B cell (primary cell): ENCODE measurements around the gene BBS2. TPM values are rescaled to one million over a fixed set of nuclear protein-coding genes. Genes with fewer than 3 reads are reported as not detected.

Source experiments
- ATAC-seq: fragments of 200-7000 bp; cut with Tn5 transposase; one replicate; pipeline ENCODE4 v1.10.0; 2021; ENCODE audit warnings: low read depth, mild to moderate bottlenecking, moderate number of reproducible peaks, moderate library complexity
- CTCF ChIA-PET: fragments of 350-600 bp; sonication (Branson Sonifier 250); formaldehyde crosslinking; loops from one replicate; lab custom pipeline; 2021; ENCODE audit warnings: antibody characterized with exemption, inconsistent platforms; lab: Charles Lee
- POLR2A ChIA-PET: fragments of 350-600 bp; sonication (Branson Sonifier 250); formaldehyde crosslinking; loops from one replicate; lab custom pipeline; 2021; ENCODE audit warnings: antibody characterized with exemption; lab: Charles Lee
- DNase-seq: peaks from one replicate; pipeline ENCODE4 v3.0.0; 2013
- H2AFZ ChIP-seq: 2 replicates; pipeline ENCODE4 v1.6.1; 2012; ENCODE audit warnings: mild to moderate bottlenecking, low read depth, low read length; ENCODE audit not compliant: insufficient read depth, poor library complexity, severe bottlenecking
- H3K27ac ChIP-seq, 2 donors: 1 replicate in 1 of 2; 2 replicates in 1 of 2; pipeline ENCODE4 v1.5.1; 2012 to 2013; ENCODE audit warnings: low read length in 2 of 2, mild to moderate bottlenecking in 2 of 2, moderate library complexity in 1 of 2
- H3K27me3 ChIP-seq, 4 experiments: fragments of 200-600 bp in 1 of 4; sonication (generic) in 1 of 4; replicated peaks in 1 of 4; 1 replicate in 2 of 4; 2 replicates in 2 of 4; pipeline versions ENCODE4 v1.6.1 to v1.7.0; 2013 to 2016; ENCODE audit warnings: low read length in 3 of 4, mild to moderate bottlenecking in 2 of 4, mixed read lengths in 1 of 4, moderate library complexity in 1 of 4; ENCODE audit not compliant: insufficient read depth in 4 of 4, control insufficient read depth in 3 of 4; ENCODE audit errors: control extremely low read depth in 1 of 4
- H3K36me3 ChIP-seq, 2 experiments: replicated peaks in 1 of 2; 1 replicate in 1 of 2; 2 replicates in 1 of 2; pipeline versions ENCODE4 v1.6.1 to v1.7.1; 2013; ENCODE audit warnings: low read length in 1 of 2; ENCODE audit not compliant: insufficient read depth in 2 of 2, control insufficient read depth in 1 of 2; ENCODE audit errors: control extremely low read depth in 1 of 2, extremely low read depth in 1 of 2
- H3K4me1 ChIP-seq, 2 donors: fragments of 200-600 bp in 1 of 2; sonication (generic) in 1 of 2; 1 replicate in 1 of 2; 2 replicates in 1 of 2; pipeline versions ENCODE4 v1.5.1 to v1.6.1; 2013 to 2017; ENCODE audit warnings: low read length in 2 of 2; ENCODE audit not compliant: control insufficient read depth in 2 of 2, insufficient read depth in 2 of 2
- H3K4me2 ChIP-seq: replicated peaks from 2 replicates; pipeline ENCODE3; 2012; ENCODE audit warnings: mild to moderate bottlenecking, low read depth, low read length; ENCODE audit not compliant: poor library complexity, severe bottlenecking
- H3K4me3 ChIP-seq, 5 experiments: fragments of 200-600 bp in 1 of 5; sonication (generic) in 1 of 5; 1 replicate in 3 of 5; 2 replicates in 2 of 5; pipeline versions ENCODE4 v1.5.1 to v1.7.0; 2011 to 2016; ENCODE audit warnings: low read length in 4 of 5, mild to moderate bottlenecking in 4 of 5, low read depth in 2 of 5, control low read depth in 1 of 5, moderate library complexity in 1 of 5; ENCODE audit not compliant: insufficient read depth in 1 of 5; ENCODE audit errors: control extremely low read depth in 1 of 5, extremely low read depth in 1 of 5
- H3K79me2 ChIP-seq: fragments of 200-600 bp; sonication (generic); one replicate; pipeline ENCODE4 v1.6.0; 2016; ENCODE audit warnings: low read length; ENCODE audit not compliant: control insufficient read depth, insufficient read depth
- H3K9ac ChIP-seq: fragments of 200-600 bp; sonication (generic); 2 replicates; pipeline ENCODE4 v1.6.1; 2017; ENCODE audit warnings: mild to moderate bottlenecking, low read length, moderate library complexity
- H3K9me3 ChIP-seq, 3 donors: one replicate each; pipeline versions ENCODE4 v1.6.1 to v1.7.1; 2013; ENCODE audit warnings: low read length in 2 of 3; ENCODE audit not compliant: control insufficient read depth in 2 of 3, insufficient read depth in 1 of 3; ENCODE audit errors: control extremely low read depth in 1 of 3
- H4K20me1 ChIP-seq: 2 replicates; pipeline ENCODE4 v1.6.0; 2012; ENCODE audit warnings: mild to moderate bottlenecking, low read length; ENCODE audit not compliant: insufficient read depth, control insufficient read depth, poor library complexity, severe bottlenecking
- H3K27ac Mint-ChIP-seq: one replicate; pipeline ENCODE4 v1.8.0; 2021; ENCODE audit warnings: mixed read lengths
- H3K27me3 Mint-ChIP-seq: one replicate; pipeline ENCODE4 v1.8.0; 2021; ENCODE audit warnings: mixed read lengths
- H3K4me1 Mint-ChIP-seq: one replicate; pipeline ENCODE4 v1.8.0; 2021; ENCODE audit warnings: mixed read lengths
- H3K4me3 Mint-ChIP-seq: one replicate; pipeline ENCODE4 v1.8.0; 2021; ENCODE audit warnings: mixed read lengths
- H3K9me3 Mint-ChIP-seq: one replicate; pipeline ENCODE4 v1.8.0; 2022; ENCODE audit warnings: mixed read lengths; ENCODE audit not compliant: insufficient read depth
- CTCF ChIP-seq: fragments of 200-600 bp; IDR thresholded peaks from one replicate; pipeline ENCODE4 v1.8.0; 2022; ENCODE audit warnings: antibody characterized with exemption, mild to moderate bottlenecking
- EZH2 ChIP-seq: IDR thresholded peaks from 2 replicates; pipeline ENCODE4 v1.6.1; 2012; ENCODE audit warnings: borderline replicate concordance, low read depth, mild to moderate bottlenecking, moderate library complexity, low read length; ENCODE audit not compliant: insufficient read depth, poor library complexity, severe bottlenecking
- WGBS: methylation state at CpG from one replicate; pipeline ENCODE4 v1.1.5; 2013; ENCODE audit warnings: missing lambda C conversion rate; ENCODE audit not compliant: insufficient coverage; 5-methylcytosine and 5-hydroxymethylcytosine counted together
- intact Hi-C: fragments of 100-400 bp; cut with micrococcal nuclease; formaldehyde crosslinking; loops from one replicate; pipeline ENCODE4 v1.10.0; 2022
- polyA plus RNA-seq: library from polyadenylated mRNA; depleted of rRNA; stranded (reverse); fragments of >200 nt; gene quantifications from 2 replicates; pipeline ENCODE4 v1.2.3, GENCODE V29; 2012
- total RNA-seq, 2 donors: library from RNA; stranded (reverse); fragments of 120-200 nt in 1 of 2; gene quantifications; 1 replicate in 1 of 2; 2 replicates in 1 of 2; pipeline versions ENCODE4 v1.2.3 to v1.2.4, GENCODE V29; 2013 to 2022

The BBS2 gene
- total and polyA plus RNA-seq, 2 donors (not counting 1 experiment from before 2014, with no cell fraction given), result 49.4 to 63.4 TPM

GRCh38 chr16:56558024-56558747, 38.4 kb upstream of the BBS2 start:
- Histone ChIP-seq H4K20me1 (no peaks in the 10 kb centered on the region), H3K4me1 (no peaks in the 10 kb centered on the region), H3K9me3 (no peaks in the 10 kb centered on the region), H3K4me2 (no peak overlapping the region), H3K27ac (no peak overlapping the region), H2AFZ (no peak overlapping the region), H3K9ac (no peak overlapping the region), H3K4me3 (no peak overlapping the region), H3K27me3 (peaks cover 0 to 8% (median 3%) of the 10 kb centered on the region in 4 experiments), H3K79me2 (no peaks in the 10 kb centered on the region), H3K36me3 (no peaks in the 10 kb centered on the region)
- ChIA-PET CTCF (interaction anchor here (0.7 to 1.5 kb wide), 2 partner anchors 12 to 44 kb away, joined by 3 read pairs; no protein-coding TSS in a partner anchor), POLR2A (no interaction called here)
- TF ChIP-seq EZH2 (no peak), CTCF (no peak)
- intact Hi-C loops, result no loop called here
- Mint-ChIP-seq H3K27ac (no peak overlapping the region), H3K27me3 (peaks cover 36% of the 10 kb centered on the region), H3K4me1 (no peaks in the 10 kb centered on the region), H3K4me3 (no peak overlapping the region), H3K9me3 (no peaks in the 10 kb centered on the region)
- WGBS, result 94% methylated on average over 7 of the region's 8 CpGs
- ATAC-seq, result no peak
- no peak for DNase-seq

GRCh38 chr16:56554441-56554840, 34.6 kb upstream of the BBS2 start:
- Histone ChIP-seq H3K4me1 (no peaks in the 10 kb centered on the region), H2AFZ (no peak overlapping the region), H3K36me3 (no peaks in the 10 kb centered on the region), H3K4me2 (no peak overlapping the region), H3K27me3 (peaks cover 0 to 8% (median 3%) of the 10 kb centered on the region in 4 experiments), H3K9me3 (no peaks in the 10 kb centered on the region), H3K27ac (no peak overlapping the region), H3K9ac (no peak overlapping the region), H3K4me3 (no peak overlapping the region), H3K79me2 (no peaks in the 10 kb centered on the region), H4K20me1 (no peaks in the 10 kb centered on the region)
- no peaks in the 10 kb centered on the region for H3K9me3 Mint-ChIP-seq
- 88% methylated on average over 7 of the region's 10 CpGs for WGBS
- intact Hi-C loops, result no loop called here
- CTCF ChIA-PET, result no interaction called here
- ATAC-seq, result no peak
- H3K27me3 Mint-ChIP-seq, result peaks cover 30% of the 10 kb centered on the region
- TF ChIP-seq CTCF, result no peak
- TF ChIP-seq EZH2, result no peak
- no peak overlapping the region for H3K4me3 Mint-ChIP-seq
- DNase-seq, result no peak
- H3K4me1 Mint-ChIP-seq, result no peaks in the 10 kb centered on the region
- POLR2A ChIA-PET, result no interaction called here
- H3K27ac Mint-ChIP-seq, result no peak overlapping the region
